H1 (cell line): ENCODE results near the gene LRRFIP1. TPM values are rescaled to one million over a fixed set of nuclear protein-coding genes. Genes with fewer than 3 reads are reported as not detected.

Experiments
- CTCF ChIA-PET: fragments of 300-600 bp; sonication (Branson Sonifier 250); formaldehyde crosslinking; loops from one replicate; lab custom pipeline; 2021; ENCODE audit not compliant: partially characterized antibody; lab: Charles Lee
- POLR2A ChIA-PET: fragments of 300-600 bp; sonication (Branson Sonifier 250); formaldehyde crosslinking; loops from one replicate; lab custom pipeline; 2021; ENCODE audit warnings: inconsistent platforms; ENCODE audit not compliant: partially characterized antibody; lab: Charles Lee
- DNase-seq, 2 experiments: peaks; one replicate each; pipeline versions ENCODE4 v3.0.0 to v3.0.0-alpha.2; 2010 to 2022; ENCODE audit warnings: low spot score in 2 of 2, low read depth in 1 of 2, mixed read lengths in 1 of 2
- FAIRE-seq: peaks from 2 replicates; lab custom pipeline; 2011; peaks lifted over from hg19 to GRCh38; lab: Jason Lieb, UNC
- H2AFZ ChIP-seq: 2 replicates; pipeline ENCODE4 v1.8.1; 2012; ENCODE audit warnings: low read length, inconsistent platforms
- H2AK5ac ChIP-seq: 2 replicates; pipeline ENCODE4 v1.6.1; 2013; ENCODE audit warnings: low read depth, low read length
- H2BK120ac ChIP-seq: replicated peaks from 2 replicates; pipeline ENCODE3; 2013; ENCODE audit warnings: low read depth, low read length, inconsistent platforms
- H2BK12ac ChIP-seq: 2 replicates; pipeline ENCODE4 v1.6.1; 2013; ENCODE audit warnings: low read depth, low read length
- H2BK15ac ChIP-seq: 2 replicates; pipeline ENCODE4 v1.6.1; 2013; ENCODE audit warnings: low read length
- H2BK20ac ChIP-seq: 2 replicates; pipeline ENCODE4 v1.6.1; 2013; ENCODE audit warnings: low read length
- H2BK5ac ChIP-seq: 2 replicates; pipeline ENCODE4 v1.6.1; 2013; ENCODE audit warnings: low read depth, low read length
- H3K14ac ChIP-seq: 2 replicates; pipeline ENCODE4 v1.6.1; 2013; ENCODE audit warnings: inconsistent platforms; ENCODE audit not compliant: insufficient read length
- H3K18ac ChIP-seq: 2 replicates; pipeline ENCODE4 v1.6.1; 2013; ENCODE audit warnings: low read length; ENCODE audit errors: extremely low read depth
- H3K23ac ChIP-seq: 2 replicates; pipeline ENCODE4 v1.6.1; 2013; ENCODE audit warnings: inconsistent platforms; ENCODE audit not compliant: insufficient read length
- H3K23me2 ChIP-seq: 2 replicates; pipeline ENCODE4 v1.6.1; 2013; ENCODE audit warnings: low read depth, low read length
- H3K27ac ChIP-seq: 2 replicates; pipeline ENCODE4 v1.6.1; 2011; ENCODE audit warnings: low read depth, low read length, inconsistent platforms
- H3K27me3 ChIP-seq, 4 experiments: replicated peaks in 1 of 4; 1 replicate in 1 of 4; 2 replicates in 3 of 4; pipeline versions ENCODE4 v1.6.1 to v1.8.1; 2011 to 2013; ENCODE audit warnings: low read length in 3 of 4, mild to moderate bottlenecking in 3 of 4, inconsistent platforms in 2 of 4, mixed read lengths in 2 of 4, moderate library complexity in 1 of 4; ENCODE audit not compliant: control insufficient read depth in 3 of 4, insufficient read depth in 3 of 4; ENCODE audit errors: extremely low read depth in 1 of 4
- H3K36me3 ChIP-seq, 4 experiments: 2 replicates each; pipeline versions ENCODE4 v1.6.1 to v1.8.1; 2011 to 2013; ENCODE audit warnings: mild to moderate bottlenecking in 4 of 4, low read length in 3 of 4, moderate library complexity in 2 of 4, control low read depth in 1 of 4, inconsistent platforms in 1 of 4; ENCODE audit not compliant: insufficient read depth in 4 of 4, control insufficient read depth in 2 of 4
- H3K4ac ChIP-seq: replicated peaks from 2 replicates; pipeline ENCODE3; 2013; ENCODE audit warnings: low read length, low read depth, mixed read lengths, inconsistent platforms; ENCODE audit not compliant: insufficient read length
- H3K4me1 ChIP-seq, 4 experiments: replicated peaks in 1 of 4; 1 replicate in 1 of 4; 2 replicates in 3 of 4; pipeline versions ENCODE4 v1.6.1 to v1.8.1; 2011 to 2013; ENCODE audit warnings: low read length in 3 of 4, inconsistent platforms in 2 of 4, mixed read lengths in 1 of 4; ENCODE audit not compliant: insufficient read depth in 4 of 4, control insufficient read depth in 3 of 4
- H3K4me2 ChIP-seq, 2 experiments: 2 replicates each; pipeline versions ENCODE4 v1.6.1 to v1.8.1; 2011 to 2013; ENCODE audit warnings: low read depth in 2 of 2, low read length in 2 of 2, control low read depth in 1 of 2, inconsistent platforms in 1 of 2, mild to moderate bottlenecking in 1 of 2; ENCODE audit not compliant: insufficient read depth in 1 of 2
- H3K4me3 ChIP-seq, 4 experiments: fragments of 200-600, 300-600 bp in 1 of 4; sonication (generic), shearing (Covaris generic), sonication (Bioruptor Twin) in 1 of 4; 2 replicates each; pipeline versions ENCODE4 v1.5.1 to v1.8.1; 2011 to 2016; ENCODE audit warnings: low read length in 4 of 4, low read depth in 3 of 4, control low read depth in 2 of 4, inconsistent platforms in 2 of 4, mild to moderate bottlenecking in 2 of 4, mixed read lengths in 1 of 4, moderate library complexity in 1 of 4; ENCODE audit not compliant: insufficient read depth in 2 of 4; ENCODE audit errors: extremely low read depth in 1 of 4
- H3K56ac ChIP-seq: replicated peaks from 2 replicates; pipeline ENCODE3; 2013; ENCODE audit warnings: low read depth, mild to moderate bottlenecking, mixed read lengths, low read length, inconsistent platforms; ENCODE audit not compliant: insufficient read length
- H3K79me1 ChIP-seq: 2 replicates; pipeline ENCODE4 v1.6.1; 2013; ENCODE audit warnings: low read depth, low read length, control low read depth
- H3K79me2 ChIP-seq, 2 experiments: 2 replicates each; pipeline versions ENCODE4 v1.6.1 to v1.8.1; 2012 to 2013; ENCODE audit warnings: low read length in 2 of 2, mild to moderate bottlenecking in 2 of 2, inconsistent platforms in 1 of 2; ENCODE audit not compliant: insufficient read depth in 2 of 2, control insufficient read depth in 1 of 2
- H3K9ac ChIP-seq, 4 experiments: replicated peaks in 1 of 4; 1 replicate in 1 of 4; 2 replicates in 3 of 4; pipeline versions ENCODE4 v1.6.1 to v1.8.1; 2011 to 2013; ENCODE audit warnings: low read depth in 3 of 4, low read length in 3 of 4, control low read depth in 2 of 4, mild to moderate bottlenecking in 2 of 4, moderate library complexity in 2 of 4, inconsistent platforms in 1 of 4; ENCODE audit errors: extremely low read depth in 1 of 4
- H3K9me3 ChIP-seq, 2 experiments: 2 replicates each; pipeline versions ENCODE4 v1.6.1 to v1.8.1; 2012 to 2013; ENCODE audit warnings: mild to moderate bottlenecking in 2 of 2, moderate library complexity in 2 of 2, control low read depth in 1 of 2, inconsistent platforms in 1 of 2, low read depth in 1 of 2, low read length in 1 of 2, mixed read lengths in 1 of 2; ENCODE audit not compliant: insufficient read depth in 2 of 2
- H4K20me1 ChIP-seq, 2 experiments: replicated peaks in 1 of 2; 2 replicates each; pipeline versions ENCODE3 to v1.8.1; 2011 to 2013; ENCODE audit warnings: inconsistent platforms in 2 of 2, low read length in 2 of 2, mild to moderate bottlenecking in 1 of 2; ENCODE audit not compliant: insufficient read depth in 2 of 2, control insufficient read depth in 1 of 2
- H4K5ac ChIP-seq: 2 replicates; pipeline ENCODE4 v1.6.1; 2013; ENCODE audit warnings: low read length, low read depth, mixed read lengths, inconsistent platforms; ENCODE audit not compliant: insufficient read length
- H4K8ac ChIP-seq: 2 replicates; pipeline ENCODE4 v1.8.0; 2013; ENCODE audit warnings: mild to moderate bottlenecking, moderate library complexity, low read length, inconsistent platforms; ENCODE audit not compliant: insufficient read depth; ENCODE audit errors: extremely low read depth
- H4K91ac ChIP-seq: replicated peaks from 2 replicates; pipeline ENCODE3; 2013; ENCODE audit warnings: low read length, mixed read lengths, inconsistent platforms; ENCODE audit not compliant: insufficient read length
- BACH1 ChIP-seq: IDR thresholded peaks from 2 replicates; pipeline ENCODE4 v1.6.1; 2012; ENCODE audit warnings: low read length, improper control_type of control experiment
- BRCA1 ChIP-seq: IDR thresholded peaks from 2 replicates; pipeline ENCODE4 v1.6.1; 2012; ENCODE audit warnings: low read depth, low read length, improper control_type of control experiment
- CBX8 ChIP-seq: fragments of 300-800, 300-1000 bp; sonication (generic); IDR thresholded peaks from 2 replicates; pipeline ENCODE4 v1.7.1; 2016; ENCODE audit warnings: low read depth, low read length, borderline replicate concordance
- CEBPB ChIP-seq: IDR thresholded peaks from 2 replicates; pipeline ENCODE4 v1.6.1; 2012; ENCODE audit warnings: low read depth, low read length
- CREB1 ChIP-seq: IDR thresholded peaks from 2 replicates; pipeline ENCODE4 v1.6.1; 2012; ENCODE audit warnings: inconsistent platforms
- EGR1 ChIP-seq: IDR thresholded peaks from 2 replicates; pipeline ENCODE4 v1.6.1; 2011; ENCODE audit warnings: low read depth, low read length, borderline replicate concordance
- FOSL1 ChIP-seq: IDR thresholded peaks from 2 replicates; pipeline ENCODE4 v1.6.1; 2011; ENCODE audit warnings: mild to moderate bottlenecking, low read depth, low read length, moderate library complexity; ENCODE audit not compliant: insufficient read depth
- HDAC2 ChIP-seq, 2 experiments: fragments of 300-600 bp in 1 of 2; sonication (generic) in 1 of 2; IDR thresholded peaks; 2 replicates each; pipeline ENCODE4 v1.6.1; 2011 to 2012; ENCODE audit warnings: low read depth in 2 of 2, low read length in 2 of 2, mild to moderate bottlenecking in 2 of 2, moderate library complexity in 2 of 2, borderline replicate concordance in 1 of 2, inconsistent platforms in 1 of 2
- JUND ChIP-seq: IDR thresholded peaks from 2 replicates; pipeline ENCODE4 v1.6.1; 2011; ENCODE audit warnings: mild to moderate bottlenecking, improper control_type of control experiment, low read length
- NRF1 ChIP-seq: IDR thresholded peaks from 2 replicates; pipeline ENCODE4 v1.6.1; 2011; ENCODE audit warnings: mild to moderate bottlenecking, low read depth, low read length, improper control_type of control experiment
- RBBP5 ChIP-seq: IDR thresholded peaks from 2 replicates; pipeline ENCODE4 v1.7.1; 2012; ENCODE audit warnings: low read depth, mild to moderate bottlenecking, inconsistent platforms, low read length, moderate library complexity, borderline replicate concordance
- SP1 ChIP-seq: IDR thresholded peaks from 2 replicates; pipeline ENCODE4 v1.6.1; 2011; ENCODE audit warnings: low read depth, low read length
- SRF ChIP-seq: IDR thresholded peaks from 2 replicates; pipeline ENCODE4 v1.6.1; 2011; ENCODE audit warnings: mild to moderate bottlenecking, low read depth, low read length, moderate library complexity
- ZNF274 ChIP-seq: IDR thresholded peaks from 2 replicates; pipeline ENCODE4 v1.7.0; 2012; ENCODE audit warnings: low read length, borderline replicate concordance; ENCODE audit errors: extremely low read depth
- WGBS, 2 experiments: shearing (Covaris generic) in 1 of 2; methylation state at CpG; one replicate each; pipeline versions ENCODE4 v1.1.6 to v1.1.7; 2013 to 2015; ENCODE audit warnings: low lambda C conversion rate in 2 of 2, mixed read lengths in 2 of 2, inconsistent platforms in 1 of 2, low coverage in 1 of 2, missing lambda C conversion rate in 1 of 2; ENCODE audit not compliant: insufficient replicate concordance in 2 of 2, insufficient coverage in 1 of 2, insufficient read length in 1 of 2; ENCODE audit errors: extremely low coverage in 1 of 2, missing lambda C conversion rate in 1 of 2; 5-methylcytosine and 5-hydroxymethylcytosine counted together
- polyA plus RNA-seq, 7 experiments: library from polyadenylated mRNA; depleted of rRNA in 3 of 7; stranded (reverse) in 5 of 7; unstranded in 2 of 7; fragments of >200 nt in 5 of 7; fragments of 200-250 nt in 2 of 7; gene quantifications; 1 replicate in 5 of 7; 2 replicates in 1 of 7; 4 replicates in 1 of 7; pipeline versions ENCODE4 v1.2.1 to v1.2.3, GENCODE V29; 2011 to 2013; ENCODE audit warnings: missing spikeins in 2 of 7, mixed read lengths in 2 of 7
- total RNA-seq: library from RNA; stranded (reverse); fragmentation: NEBNext Ultra II Directional; extraction: Animal tissue kit (Norgen Biotek cat#: 25700); gene quantifications from 2 replicates; pipeline ENCODE4 v1.2.1, GENCODE V29; 2021
- TF ChIP-seq, protein P1 (sequence below): IDR thresholded peaks from 2 replicates; pipeline ENCODE4 v1.6.1; 2012; ENCODE audit warnings: inconsistent platforms

The LRRFIP1 gene
- total and polyA plus RNA-seq, 2 of the 8 experiments (the other 6 are each of a cell fraction or from before 2014, with no cell fraction given) = 12.1 to 75.8 TPM

DNA sequence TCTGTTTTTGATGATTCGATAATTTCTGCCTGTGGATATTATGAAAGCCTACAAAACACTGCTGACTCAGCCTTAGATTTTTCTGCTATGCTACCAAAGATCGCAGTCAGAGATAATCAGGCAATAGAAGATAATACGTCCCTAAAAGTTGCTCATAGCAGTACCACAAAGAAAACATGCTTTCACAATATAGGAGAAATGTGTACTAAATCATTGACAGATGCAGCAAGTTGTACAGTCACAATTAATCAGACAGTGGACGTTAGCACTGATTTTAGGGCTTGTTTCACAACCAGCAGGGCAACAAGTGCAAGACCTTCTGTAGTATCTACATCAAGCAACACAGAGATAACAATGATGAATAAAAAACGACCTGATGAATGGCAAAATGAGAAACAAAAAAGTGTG, 190.7 kb downstream of the LRRFIP1 start:
- no peak overlapping the region for H2AFZ ChIP-seq
- WGBS, 2 experiments = 90% methylated on average over 5 of the region's 5 CpGs; no CpG with 5 or more reads in 1 of the 2 experiments
- no peak overlapping the region for H2BK15ac ChIP-seq
- FAIRE-seq (no peak), DNase-seq (no peak)
- H3K4me2 ChIP-seq = no peak overlapping the region
- no peak overlapping the region for H2BK120ac ChIP-seq
- no peak overlapping the region for H3K4me3 ChIP-seq
- no peak overlapping the region for H2BK5ac ChIP-seq
- no peak overlapping the region for H3K4ac ChIP-seq
- H2AK5ac ChIP-seq = no peak overlapping the region
- no peaks in the 10 kb centered on the region for H3K79me1 ChIP-seq
- POLR2A ChIA-PET = no interaction called here
- H2BK12ac ChIP-seq = no peak overlapping the region
- no peaks in the 10 kb centered on the region for H3K4me1 ChIP-seq
- no peak overlapping the region for H3K18ac ChIP-seq
- H3K9me3 ChIP-seq = no peaks in the 10 kb centered on the region
- H4K8ac ChIP-seq = no peak overlapping the region
- no peaks in the 10 kb centered on the region for H3K23me2 ChIP-seq
- no peak overlapping the region for H3K9ac ChIP-seq
- H3K27me3 ChIP-seq = peaks cover 0 to 1% (median 0%) of the 10 kb centered on the region in 4 experiments; a peak in 2 of 7 replicates
- TF ChIP-seq JUND (no peak), CEBPB (no peak), SRF (no peak), BRCA1 (no peak), HDAC2 (IDR thresholded peaks at IDR 0.05; ENCODE audit: borderline replicate concordance in 1 of 2, low read depth in 2 of 2, low read length in 2 of 2) (no peak), CREB1 (no peak), NRF1 (no peak), ZNF274 (no peak), EGR1 (no peak), CBX8 (no peak), SP1 (no peak), BACH1 (no peak), FOSL1 (no peak), RBBP5 (no peak)
- TF ChIP-seq, protein P1, sequence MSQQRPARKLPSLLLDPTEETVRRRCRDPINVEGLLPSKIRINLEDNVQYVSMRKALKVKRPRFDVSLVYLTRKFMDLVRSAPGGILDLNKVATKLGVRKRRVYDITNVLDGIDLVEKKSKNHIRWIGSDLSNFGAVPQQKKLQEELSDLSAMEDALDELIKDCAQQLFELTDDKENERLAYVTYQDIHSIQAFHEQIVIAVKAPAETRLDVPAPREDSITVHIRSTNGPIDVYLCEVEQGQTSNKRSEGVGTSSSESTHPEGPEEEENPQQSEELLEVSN = no peak
- H3K23ac ChIP-seq = no peak overlapping the region
- H3K14ac ChIP-seq = no peak overlapping the region
- no peak overlapping the region for H4K5ac ChIP-seq
- H3K36me3 ChIP-seq = no peaks in the 10 kb centered on the region
- H3K79me2 ChIP-seq = no peaks in the 10 kb centered on the region
- H4K20me1 ChIP-seq = no peaks in the 10 kb centered on the region
- H4K91ac ChIP-seq = no peak overlapping the region
- H3K27ac ChIP-seq = no peak overlapping the region
- CTCF ChIA-PET = no interaction called here
- no peak overlapping the region for H3K56ac ChIP-seq
- H2BK20ac ChIP-seq = no peak overlapping the region
